Measurements from ENCODE around the gene MYO9B. TPM values are rescaled to one million over a fixed set of nuclear protein-coding genes. Genes with fewer than 3 reads are reported as not detected.

The MYO9B gene
- total RNA-seq, 1 donor from 2014 or later: 24.0 TPM

DNA sequence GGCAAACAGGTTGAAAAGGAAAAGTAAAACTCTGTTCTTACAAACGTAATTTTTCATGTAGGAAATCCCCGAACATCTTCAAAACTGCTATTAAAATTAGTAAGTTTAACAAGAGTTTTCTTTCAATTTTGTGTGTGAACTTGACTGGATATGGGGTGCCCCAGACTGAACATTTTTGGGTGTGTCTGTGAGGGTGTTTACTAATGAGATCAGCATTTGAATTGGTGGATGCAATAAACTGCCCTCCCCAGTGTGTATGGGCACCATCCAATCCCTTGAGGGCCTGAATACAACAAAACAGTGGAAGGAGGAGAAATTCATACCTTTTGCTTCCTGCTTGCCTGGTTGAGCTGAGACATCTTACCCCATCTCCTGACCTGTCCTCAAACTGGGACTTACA is 12.1 kb upstream of the MYO9B start:
- DNase-seq: no peak

DNA sequence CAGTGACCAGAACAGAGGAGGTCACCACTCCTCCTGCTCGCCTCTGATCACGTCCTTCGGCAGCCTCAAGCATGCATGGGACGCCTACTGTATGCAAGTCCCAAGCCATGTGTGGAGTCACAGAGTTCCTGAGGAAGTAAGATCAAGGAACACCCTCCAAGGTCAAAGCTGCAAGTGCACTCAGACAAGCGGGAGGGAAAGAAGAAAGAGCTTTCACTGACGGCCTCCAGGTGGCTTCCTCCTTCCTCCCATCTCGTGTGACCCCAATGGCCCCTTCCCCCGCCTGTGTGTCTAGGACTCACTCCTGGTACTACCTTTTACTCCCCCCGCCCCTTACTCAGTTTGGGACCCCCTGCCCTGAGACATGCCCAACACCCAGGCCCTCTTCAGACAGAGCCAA is 6.4 kb upstream of the MYO9B start:
- no peak for DNase-seq

GRCh38 chr19:17070421-17070820 is 5.2 kb upstream of the MYO9B start:
- no peak for DNase-seq

GRCh38 chr19:17070912-17071311 is 4.7 kb upstream of the MYO9B start:
- DNase-seq: no peak

- no peak for DNase-seq
Observed at GRCh38 chr19:17073869-17074633, 1.5 kb upstream of the MYO9B start.

- DNase-seq: no peak
Observed at GRCh38 chr19:17074634-17075034, 943 bp upstream of the MYO9B start.

DNA sequence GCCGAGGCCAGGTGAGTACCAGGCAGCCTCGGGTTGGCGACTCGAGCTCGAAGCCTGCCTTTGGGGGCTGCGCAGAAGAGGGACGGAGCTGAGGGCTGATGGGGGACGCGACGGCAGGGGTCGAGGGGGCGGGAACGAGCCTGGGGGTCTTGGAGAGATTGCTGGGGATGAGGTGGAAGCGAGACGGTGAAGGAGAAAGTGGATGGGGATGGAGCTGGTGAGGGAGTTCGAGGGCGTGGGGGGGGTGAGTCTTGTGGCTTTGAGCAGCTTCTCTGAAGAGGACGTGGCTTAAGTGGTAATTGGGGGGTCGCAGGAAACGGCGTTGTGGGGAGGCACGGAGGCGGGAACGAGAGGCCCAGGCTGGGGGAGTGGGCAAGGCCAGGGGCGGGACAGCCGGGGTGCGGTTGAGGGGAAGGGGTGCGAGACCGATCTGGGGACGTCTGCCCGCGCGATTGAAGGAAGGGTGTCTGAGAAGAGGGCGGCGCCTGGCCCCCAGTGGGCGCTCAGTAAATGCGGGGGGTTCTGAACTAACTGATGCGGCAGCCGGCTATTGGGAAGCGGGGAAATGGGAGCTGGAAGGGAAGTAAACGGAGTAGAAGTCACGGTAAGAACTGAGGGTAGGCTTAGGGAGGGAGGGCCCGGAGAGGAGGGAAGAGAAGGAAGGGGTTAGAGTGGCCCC is 426 bp downstream of the MYO9B start:
- DNase-seq: no peak

- DNase-seq: no peak
Observed at GRCh38 chr19:17076543-17076991, 990 bp downstream of the MYO9B start.

GRCh38 chr19:17077447-17078028 is 2.0 kb downstream of the MYO9B start:
- DNase-seq: no peak

DNA sequence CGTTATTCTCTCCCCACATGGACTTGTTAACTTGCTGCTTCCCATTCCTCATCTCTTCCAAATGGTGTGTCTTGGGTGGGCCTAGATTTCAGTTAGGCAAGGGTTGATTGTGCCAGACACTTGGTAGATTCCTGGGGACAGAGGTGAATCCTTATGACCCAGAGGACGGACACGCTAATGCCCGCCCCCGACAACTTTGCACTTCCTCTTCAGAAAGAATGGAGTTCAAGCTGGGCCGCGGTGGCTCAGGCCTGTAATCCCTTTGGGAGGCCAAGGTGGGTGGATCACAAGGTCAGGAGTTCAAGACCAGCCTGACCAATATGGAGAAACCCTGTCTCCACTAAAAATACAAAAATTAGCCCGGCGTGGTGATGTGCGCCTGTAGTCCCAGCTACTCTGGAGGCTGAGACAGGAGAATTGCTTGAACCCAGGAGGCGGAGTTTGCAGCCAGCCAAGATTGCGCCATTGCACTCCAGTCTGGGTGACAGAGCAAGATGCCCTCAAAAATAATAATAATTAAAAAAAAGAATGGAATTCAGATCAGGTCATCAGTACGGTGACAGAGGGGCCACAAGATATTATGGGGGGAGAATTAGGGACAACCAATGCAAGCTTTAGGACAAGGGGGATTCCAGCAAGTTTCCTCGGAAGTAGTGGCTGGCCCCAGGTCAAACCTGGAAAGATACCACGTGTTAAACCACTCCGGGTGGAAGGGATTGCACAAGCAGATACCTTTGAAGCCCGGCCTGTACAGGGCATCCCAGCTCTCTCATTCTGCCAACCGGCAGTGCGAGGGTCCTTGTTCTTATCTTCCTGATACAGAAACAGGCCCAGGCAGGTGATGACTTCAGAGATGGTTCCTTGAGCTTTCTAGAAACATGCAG is 2.7 kb downstream of the MYO9B start:
- DNase-seq: no peak

DNA sequence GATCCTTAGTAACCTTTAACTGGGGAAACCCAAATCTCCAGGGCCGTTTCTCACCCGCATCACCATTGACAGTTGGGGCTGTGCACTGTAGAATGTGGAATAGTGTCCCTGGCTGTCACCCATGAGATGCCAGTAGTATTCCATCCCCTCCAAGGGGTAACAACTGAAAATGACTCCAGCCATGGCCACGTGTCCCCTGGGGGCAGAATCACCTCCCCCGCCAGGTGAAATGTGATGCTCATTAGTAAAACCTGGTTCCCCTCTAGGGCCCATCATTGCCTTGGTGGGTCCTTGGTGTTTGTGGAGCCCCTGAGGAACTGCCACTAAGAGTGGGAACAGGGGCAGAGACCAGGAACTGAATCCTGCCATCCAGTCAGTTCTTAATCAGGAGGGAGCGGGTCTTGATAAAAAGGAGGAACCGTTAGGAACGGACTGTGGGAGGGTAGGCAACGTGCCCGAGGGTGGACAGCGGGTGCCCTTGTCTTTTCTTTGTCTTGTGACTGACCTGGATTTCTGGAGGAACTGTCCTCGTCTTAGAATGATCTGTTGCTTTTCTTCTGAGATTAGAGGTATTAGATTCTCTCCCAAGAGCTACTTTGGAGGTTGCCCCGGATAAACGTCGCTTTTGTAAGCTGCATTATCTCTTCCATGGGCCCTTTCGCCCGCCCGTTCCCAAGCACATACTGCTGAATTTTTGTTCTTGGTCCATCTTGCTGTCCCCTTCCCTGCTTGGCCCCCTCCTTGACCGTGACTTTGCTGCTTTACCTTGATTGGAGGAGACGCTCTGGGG is 3.5 kb downstream of the MYO9B start:
- DNase-seq: no peak

- peak; percentile 84 for DNase-seq
Observed at GRCh38 chr19:17079710-17080439, 4.3 kb downstream of the MYO9B start.

DNA sequence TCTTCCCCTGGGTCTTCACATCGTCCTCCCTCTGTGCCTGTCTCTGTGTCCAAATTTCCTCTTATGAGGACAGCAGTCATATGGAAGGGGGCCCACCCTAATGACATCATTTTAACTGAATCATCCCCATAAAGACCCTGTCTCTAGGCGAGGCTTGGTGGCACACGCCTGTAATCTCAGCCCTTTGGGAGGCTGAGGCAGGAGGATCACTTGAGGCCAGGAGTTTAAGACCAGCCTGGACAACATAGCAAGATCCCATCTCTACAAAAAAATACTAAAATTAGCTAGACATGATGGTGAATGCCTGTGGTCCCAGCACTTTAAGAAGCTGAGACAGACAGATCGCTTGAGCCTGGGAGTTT is 4.8 kb downstream of the MYO9B start:
- DNase-seq: no peak

GRCh38 chr19:17081672-17082630 is 6.4 kb downstream of the MYO9B start:
- no peak for DNase-seq

DNA sequence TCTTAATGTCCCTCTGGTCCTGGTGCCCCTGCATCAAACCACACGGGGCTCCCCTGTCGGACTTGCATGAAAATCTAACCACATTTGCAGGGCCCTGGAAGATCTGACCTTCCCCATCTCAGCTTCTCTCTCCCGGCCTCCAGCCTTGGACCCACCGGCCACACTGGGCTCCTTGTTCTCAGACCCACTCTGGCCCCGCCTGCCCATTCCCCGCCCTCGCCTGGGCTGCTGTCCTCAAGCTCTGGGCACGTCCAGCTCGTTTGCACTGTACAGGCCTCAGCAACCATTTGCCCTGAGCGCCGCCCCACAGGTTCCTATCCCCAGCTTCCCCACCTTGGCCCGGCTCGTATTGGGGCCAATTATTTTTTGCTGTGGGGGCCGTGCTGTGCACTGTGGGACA is 10.5 kb downstream of the MYO9B start:
- DNase-seq: peak; percentile 58

- DNase-seq: no peak
Observed at GRCh38 chr19:17086834-17087233, 11.3 kb downstream of the MYO9B start.

GRCh38 chr19:17088552-17088951 is 13.0 kb downstream of the MYO9B start:
- no peak for DNase-seq

- DNase-seq: no peak
Observed at GRCh38 chr19:17090583-17090982, 15.0 kb downstream of the MYO9B start.

DNA sequence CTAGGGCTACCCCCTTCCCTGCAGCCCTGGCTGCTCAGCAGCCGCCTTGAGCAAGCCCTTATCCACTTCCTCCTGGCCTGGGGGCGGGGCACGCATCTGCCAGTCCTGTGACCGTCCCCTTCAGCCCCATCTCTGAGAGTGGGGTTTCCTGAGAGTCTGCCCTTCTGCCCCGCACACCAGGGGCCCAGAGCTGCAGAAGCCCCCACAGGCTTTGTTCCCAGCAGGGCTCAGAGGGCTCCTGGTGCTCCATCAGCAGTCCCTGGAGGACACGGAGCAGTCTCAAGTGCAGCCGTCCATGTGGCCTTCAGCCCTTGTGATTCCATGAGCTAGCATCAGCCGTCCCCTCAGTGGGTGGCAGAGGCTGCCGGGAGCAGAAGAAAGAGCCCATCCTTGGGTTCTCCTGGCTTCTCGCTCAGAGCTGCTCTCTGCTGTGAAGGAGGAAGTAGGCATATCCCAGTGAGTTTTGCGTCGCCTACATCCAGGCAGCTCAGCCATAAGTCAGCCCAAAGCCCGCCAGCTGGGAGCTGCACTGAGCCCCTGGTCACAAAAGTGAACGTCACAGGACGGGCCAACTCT is 16.3 kb downstream of the MYO9B start:
- DNase-seq: no peak

DNA sequence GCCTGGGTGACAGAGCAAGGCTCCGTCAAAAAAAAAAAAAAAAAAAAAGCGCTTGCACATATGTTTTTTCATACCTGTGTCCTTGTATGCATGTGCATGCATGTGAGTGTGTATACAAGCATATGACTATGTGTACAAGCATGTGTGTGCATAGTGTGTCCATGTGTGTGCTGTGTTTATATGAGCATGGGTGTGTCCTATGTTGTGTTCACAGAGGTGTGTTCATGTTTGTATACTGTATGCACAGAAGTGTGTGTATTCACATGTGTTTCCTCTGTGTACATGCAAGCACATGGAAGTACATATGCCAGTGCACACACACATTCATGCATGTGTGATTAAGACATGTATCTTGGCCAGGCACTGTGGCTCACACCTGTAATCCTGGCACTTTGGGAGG is 17.1 kb downstream of the MYO9B start:
- no peak for DNase-seq
